AG09319 (cell line): ENCODE measurements around the gene SUN5.

Source experiments
- DNase-seq: peaks from one replicate; pipeline ENCODE4 v3.0.0-alpha.2; 2010; ENCODE audit warnings: low read depth; ENCODE audit errors: extremely low read depth
- CTCF ChIP-seq: IDR thresholded peaks from 2 replicates; pipeline ENCODE4 v1.5.1; 2011; ENCODE audit warnings: low read depth, mild to moderate bottlenecking, inconsistent platforms, low read length, moderate library complexity

Gene SUN5

GRCh38 chr20:32970973-32971300, 33.3 kb downstream of the SUN5 start:
- no peak for TF ChIP-seq CTCF
- no peak for DNase-seq

- DNase-seq, result no peak
- TF ChIP-seq CTCF, result no peak
Measured at GRCh38 chr20:32970115-32970972, 33.9 kb downstream of the SUN5 start.

DNA sequence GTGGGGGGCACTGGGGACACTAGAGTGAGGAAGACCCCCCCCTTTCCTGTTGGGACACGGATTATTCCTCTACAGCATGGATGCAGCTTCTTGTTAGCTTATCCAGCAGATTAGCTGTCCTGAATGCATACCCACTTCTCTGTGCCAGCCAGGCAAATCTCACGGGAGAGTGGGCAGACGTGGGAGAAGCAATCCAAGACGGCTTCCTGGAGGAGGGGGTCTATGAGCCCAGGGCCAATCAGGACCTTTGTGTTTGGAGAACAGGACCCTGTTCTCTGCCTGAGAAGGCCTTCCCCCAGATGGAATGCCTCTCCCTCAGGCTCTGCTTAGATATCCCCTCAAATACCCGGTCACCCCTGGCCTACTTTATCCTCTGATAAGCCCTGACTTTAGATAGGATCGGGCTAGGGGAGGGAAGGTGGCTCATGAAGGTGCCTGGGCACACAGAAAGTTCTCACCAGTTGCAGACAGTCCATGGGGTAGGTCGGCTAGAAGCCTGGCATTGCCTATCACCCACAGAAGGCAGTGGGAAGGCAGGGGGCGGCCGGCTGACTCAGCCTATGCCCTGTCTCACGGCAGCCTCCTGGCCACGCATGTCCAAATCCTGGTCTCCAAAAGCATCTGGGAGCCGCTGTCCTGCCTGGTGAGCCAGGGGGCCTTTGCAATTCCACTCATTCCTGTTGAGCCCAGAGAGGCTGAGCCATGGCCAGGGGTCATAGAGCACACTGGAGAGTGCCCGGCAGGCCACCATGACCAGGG, 34.7 kb downstream of the SUN5 start:
- DNase-seq, result no peak
- no peak for TF ChIP-seq CTCF

DNA sequence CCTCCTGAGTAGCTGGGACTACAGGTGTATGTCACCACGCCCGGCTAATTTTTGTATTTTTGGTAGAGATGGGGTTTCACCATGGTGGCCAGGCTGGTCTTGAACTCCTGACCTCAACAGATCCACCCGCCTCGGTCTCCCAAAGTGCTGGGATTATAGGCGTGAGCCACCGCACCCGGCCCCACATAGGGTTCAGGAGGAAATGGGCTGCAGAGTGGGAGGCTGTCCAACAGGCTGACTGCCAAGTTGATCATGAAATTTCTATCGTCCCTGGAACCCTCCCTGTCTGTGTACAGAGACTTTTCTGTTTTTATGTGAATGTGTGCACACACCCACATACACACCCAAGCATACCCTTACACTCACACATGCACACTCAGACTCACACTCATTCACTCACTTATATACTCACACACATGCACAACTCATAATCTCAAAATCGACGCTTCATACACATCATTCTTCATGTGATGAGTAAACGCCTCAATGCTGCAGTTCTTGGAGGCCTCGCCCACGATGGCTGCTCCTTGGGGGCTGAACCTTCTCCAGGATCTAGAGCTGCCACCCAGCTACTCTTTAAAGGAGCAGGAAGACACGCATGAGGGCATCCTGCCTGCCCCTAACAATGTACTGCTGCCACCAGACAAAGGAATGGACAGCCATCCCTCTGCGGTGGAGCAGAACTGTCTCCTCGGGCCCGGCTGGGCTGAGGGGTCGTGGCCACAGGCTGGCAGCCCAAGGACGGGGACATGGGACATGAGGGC, 35.6 kb downstream of the SUN5 start:
- TF ChIP-seq CTCF, result no peak
- no peak for DNase-seq

DNA sequence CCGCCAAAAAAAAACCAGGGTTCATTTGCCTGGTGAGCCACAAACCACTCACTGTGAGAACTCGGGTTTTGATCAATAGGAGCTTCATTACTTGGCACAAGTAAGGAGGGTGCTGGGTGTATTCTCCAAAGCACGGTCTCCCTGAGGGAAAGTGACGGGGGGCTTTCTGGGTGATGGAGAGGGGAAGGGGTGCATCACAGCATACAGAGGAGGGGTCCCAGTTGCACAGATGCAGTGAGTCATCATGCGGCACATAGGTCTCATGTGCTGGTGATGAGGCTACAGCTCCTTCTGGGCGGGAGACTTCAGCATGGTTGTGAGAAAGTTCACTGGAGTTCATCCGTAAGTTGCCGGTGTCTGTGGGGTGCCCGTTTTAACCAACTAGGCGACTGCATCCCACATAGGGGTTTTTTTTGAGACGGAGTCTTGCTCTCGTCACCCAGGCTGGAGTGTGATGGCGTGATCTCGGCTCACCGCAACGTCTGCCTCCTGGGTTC, 36.2 kb downstream of the SUN5 start:
- DNase-seq, result no peak
- no peak for TF ChIP-seq CTCF

DNA sequence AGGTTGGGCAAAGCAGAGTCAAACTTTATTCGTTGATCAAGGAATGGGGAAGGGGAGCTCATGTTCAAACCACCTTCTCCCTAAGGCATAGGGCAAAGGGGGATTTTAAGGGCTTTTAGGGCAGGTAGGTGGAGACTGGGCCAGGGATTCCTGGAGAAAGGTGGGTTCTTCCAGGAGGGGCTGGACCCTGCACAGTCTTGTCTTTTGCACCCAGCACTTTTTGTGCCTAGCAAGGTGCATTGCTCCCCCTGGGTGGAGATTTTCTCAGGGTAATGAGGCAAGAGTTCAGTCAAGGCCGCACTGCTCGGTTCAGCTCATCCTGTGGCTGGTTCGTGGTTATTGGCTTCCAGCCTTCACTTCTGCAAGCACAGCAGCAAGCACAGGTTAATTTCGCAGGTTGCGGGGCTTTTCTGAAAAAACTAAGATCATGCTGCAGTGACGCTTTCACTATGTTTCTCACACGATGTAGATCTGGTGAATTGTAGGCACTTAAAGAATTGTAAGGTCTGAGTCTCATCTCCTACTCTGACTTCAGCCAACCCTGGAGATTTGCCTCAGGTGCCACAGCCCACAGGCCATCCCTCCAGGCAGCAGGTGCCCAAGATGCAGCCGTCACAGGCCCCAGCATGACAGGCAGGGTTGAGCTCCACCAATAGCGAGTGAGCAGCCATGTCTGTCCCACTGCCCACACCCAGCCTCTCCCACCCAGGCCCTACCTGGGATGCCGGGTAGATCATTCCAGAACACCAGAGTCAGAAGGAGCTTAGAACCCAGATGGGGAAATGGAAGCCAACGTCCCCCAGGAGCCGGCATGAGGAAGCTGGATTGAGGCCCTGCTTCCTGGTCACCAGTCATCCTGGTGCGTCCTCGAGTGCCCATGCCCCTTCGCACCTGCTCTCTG, 37.1 kb downstream of the SUN5 start:
- no peak for DNase-seq
- no peak for TF ChIP-seq CTCF
